HG02610 (cell line): ENCODE results near the gene CALY.

Experiments
- ATAC-seq: cut with Tn5 transposase; IDR thresholded peaks from one replicate; pipeline ENCODE4 v1.9.1; 2021; ENCODE audit warnings: mild to moderate bottlenecking, moderate library complexity; ENCODE audit not compliant: unreplicated experiment

The CALY gene

DNA sequence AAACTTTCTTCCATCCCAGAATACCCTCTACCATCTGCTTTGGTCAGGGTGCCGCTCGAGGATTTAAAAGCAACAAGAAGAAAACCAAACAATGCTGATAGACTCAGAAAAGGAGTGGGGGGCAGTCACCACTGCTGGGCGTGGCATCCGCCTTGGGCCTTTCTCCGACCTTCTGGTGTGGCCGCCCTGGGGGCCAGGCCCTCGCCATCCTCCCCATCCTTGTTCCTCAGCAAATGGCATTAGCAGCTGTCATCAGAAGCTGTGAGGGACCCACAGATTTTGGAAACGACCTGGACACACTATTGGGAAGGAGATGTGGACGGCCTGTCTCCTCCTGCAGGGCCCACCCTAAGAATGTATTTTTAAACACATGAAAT is 23.9 kb downstream of the CALY start:
- no peak for ATAC-seq

DNA sequence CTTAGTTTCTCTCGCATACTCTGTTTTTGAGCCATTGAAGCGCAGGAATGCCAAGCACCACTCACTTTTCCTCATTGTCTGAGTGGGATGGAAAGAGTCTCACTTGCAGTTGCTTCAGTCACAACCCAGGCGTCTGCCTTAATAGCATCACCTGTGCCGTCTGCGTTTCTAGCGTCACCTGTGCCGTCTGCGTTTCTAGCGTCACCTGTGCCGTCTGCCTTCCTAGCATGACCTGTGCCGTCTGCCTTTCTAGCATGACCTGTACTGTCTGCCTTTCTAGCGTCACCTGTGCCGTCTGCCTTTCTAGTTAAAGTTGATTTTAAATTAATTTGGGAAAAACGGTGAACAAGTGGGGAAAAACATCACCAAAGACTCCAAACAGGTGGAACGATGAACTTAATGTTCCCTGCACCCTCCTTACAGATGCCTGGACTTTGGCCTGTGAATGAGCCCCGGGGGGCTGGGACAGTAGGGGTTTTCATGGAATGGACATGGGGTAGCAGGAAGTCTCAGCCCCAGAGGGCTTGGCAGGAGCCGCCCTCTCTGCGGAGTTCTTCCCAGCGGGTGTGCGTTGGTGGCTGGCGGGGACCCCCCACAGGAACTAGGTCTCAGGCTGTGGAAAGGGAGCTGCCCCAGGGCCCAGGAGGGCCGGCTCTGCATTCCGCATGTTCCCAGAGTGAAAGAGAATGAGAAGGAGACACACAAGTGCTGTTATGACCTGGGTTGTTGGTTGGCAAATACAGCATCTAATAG is 24.5 kb downstream of the CALY start:
- no peak for ATAC-seq

- no peak for ATAC-seq
Observed at GRCh38 chr10:133311570-133311969, 25.1 kb downstream of the CALY start.

DNA sequence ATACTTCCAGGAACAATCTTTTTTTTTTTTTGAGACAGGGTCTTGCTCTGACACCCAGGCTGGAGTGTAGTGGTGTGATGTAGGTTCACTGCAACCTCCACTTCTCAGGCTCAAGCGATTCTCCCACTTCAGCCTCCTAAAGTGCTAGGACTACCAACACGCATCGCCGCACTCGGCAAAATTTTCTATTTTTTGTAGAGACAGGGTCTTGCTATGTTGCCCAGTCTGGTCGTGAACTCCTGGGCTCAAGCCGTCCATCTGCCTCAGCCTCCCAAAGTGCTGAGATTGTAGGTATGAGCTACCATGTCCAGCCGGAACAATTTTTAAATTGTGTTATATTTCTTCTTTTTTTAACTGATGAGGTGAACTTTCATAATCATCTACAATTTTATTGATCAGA is 25.9 kb downstream of the CALY start:
- ATAC-seq: no peak

GRCh38 chr10:133310399-133310755 is 26.3 kb downstream of the CALY start:
- ATAC-seq: no peak

GRCh38 chr10:133309720-133310398 is 26.8 kb downstream of the CALY start:
- no peak for ATAC-seq

DNA sequence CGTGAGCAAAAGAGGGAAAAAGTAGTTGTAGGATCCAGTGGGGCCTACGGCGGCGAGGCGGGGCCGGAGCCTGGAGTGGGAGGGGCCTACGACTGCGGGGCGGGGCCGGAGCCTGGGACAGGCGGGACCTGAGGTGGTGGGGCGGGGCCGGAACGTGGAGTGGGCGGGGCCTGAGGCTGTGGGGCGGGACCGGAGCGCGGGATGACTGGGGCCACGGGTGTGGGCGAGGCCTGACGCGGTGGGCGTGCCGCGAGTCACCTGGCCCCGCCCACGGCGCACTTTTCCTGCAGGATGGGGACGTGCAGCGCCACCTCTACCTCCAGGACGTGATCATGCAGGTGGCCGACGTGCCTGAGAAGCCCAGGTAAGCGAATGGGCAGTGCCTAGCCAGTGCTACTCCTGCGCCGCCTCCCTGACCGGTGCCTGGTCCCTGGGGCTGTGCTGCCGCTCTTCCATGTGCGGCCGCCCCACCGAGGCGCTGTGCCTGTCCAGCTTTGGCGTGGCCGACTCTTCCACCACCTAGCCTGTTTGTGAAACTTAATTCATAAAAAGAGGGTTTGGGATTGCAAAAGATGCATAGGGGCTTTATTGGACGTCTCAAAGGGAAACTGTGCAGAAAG is 27.5 kb downstream of the CALY start:
- ATAC-seq: peak; percentile 66

DNA sequence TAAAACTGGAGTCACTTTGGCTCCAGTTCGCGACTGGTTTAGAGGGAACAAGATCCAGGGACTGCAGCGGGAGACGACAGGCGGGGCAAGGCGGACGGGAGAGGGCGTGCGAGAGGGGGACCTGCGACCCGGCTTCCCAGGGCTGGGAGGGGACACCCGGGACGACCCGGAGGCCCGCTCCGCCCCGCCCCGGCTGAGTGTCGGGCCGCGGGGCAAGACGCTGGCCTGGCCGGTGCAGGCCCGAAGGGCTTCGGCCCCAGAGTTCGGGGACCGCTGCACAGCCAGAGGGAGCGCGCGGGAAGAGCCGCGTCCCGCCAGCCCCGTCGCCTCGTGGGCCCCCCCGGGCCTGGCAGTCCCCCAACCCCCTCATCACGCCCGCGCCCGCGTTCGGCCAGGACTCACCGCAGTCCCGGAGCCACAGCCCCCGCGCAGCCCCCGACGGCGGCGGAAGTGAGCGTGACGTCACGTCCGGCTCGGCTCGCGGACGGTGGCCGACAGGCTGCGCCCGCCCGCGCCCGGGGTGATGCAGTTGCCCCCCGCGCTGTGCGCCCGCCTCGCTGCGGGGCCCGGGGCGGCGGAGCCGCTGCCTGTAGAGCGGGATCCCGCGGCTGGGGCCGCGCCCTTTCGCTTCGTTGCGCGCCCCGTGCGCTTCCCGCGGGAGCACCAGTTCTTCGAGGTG is 28.1 kb downstream of the CALY start, which contains the start of the genes TUBGCP2 and ZNF511:
Gene TUBGCP2, minus strand, starts transcription at position 452 of the 679 bp plus-strand sequence. CDS start 5,931 bp downstream, outside the sequence.
Gene ZNF511, plus strand, starts transcription at position 494 of the 679 bp plus-strand sequence. Its CDS starts 30 bp downstream, at position 524.
- peak; percentile 63 for ATAC-seq

GRCh38 chr10:133307776-133308420 is 28.8 kb downstream of the CALY start:
- peak; percentile 25 for ATAC-seq

GRCh38 chr10:133306941-133307379 is 29.7 kb downstream of the CALY start:
- ATAC-seq: no peak

DNA sequence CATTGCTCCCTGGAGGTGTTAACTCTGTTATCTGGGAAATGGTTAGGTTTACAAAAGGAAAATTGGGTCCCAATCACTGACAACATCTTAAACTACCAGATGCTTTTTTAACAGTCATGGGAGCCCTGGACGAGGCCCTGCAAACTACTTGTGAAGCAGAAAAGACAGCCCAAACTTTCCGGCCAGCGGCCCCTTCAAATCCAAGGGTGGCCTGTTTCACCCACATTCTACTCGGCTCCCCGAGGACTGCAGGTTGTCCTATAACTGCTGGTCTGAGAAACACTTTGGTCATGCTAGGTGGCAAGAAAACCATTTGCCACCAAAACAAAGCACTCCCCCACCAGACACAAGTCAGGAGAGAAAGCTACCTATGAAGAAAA is 30.6 kb downstream of the CALY start:
- no peak for ATAC-seq

- ATAC-seq: no peak
Observed at GRCh38 chr10:133303206-133303605, 33.5 kb downstream of the CALY start.

- no peak for ATAC-seq
Observed at GRCh38 chr10:133302230-133302629, 34.5 kb downstream of the CALY start.

- no peak for ATAC-seq
Observed at GRCh38 chr10:133299738-133300137, 37.0 kb downstream of the CALY start.

- ATAC-seq: no peak
Observed at GRCh38 chr10:133299224-133299623, 37.5 kb downstream of the CALY start.

- ATAC-seq: no peak
Observed at GRCh38 chr10:133298466-133298865, 38.2 kb downstream of the CALY start.

DNA sequence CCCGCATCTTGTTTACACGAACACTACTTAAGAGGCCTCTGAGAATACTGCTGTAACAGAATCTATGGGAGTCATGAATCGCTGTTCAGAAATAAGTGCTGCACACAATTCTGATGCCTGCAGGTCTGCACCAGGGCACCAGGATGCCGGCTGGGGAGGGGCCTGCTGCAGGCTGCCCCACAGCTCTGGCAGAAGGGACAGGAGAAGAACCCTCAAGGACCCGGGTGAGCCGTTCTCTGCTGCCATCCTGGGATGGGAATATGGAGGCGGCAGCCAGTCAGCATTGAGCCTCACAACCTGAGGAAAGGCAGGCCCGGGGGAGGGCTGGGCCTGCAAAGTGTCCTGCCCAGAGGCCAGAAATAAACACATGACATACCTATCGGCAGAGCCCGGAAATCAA is 39.2 kb downstream of the CALY start:
- no peak for ATAC-seq

- no peak for ATAC-seq
Observed at GRCh38 chr10:133295426-133296320, 41.0 kb downstream of the CALY start.

DNA sequence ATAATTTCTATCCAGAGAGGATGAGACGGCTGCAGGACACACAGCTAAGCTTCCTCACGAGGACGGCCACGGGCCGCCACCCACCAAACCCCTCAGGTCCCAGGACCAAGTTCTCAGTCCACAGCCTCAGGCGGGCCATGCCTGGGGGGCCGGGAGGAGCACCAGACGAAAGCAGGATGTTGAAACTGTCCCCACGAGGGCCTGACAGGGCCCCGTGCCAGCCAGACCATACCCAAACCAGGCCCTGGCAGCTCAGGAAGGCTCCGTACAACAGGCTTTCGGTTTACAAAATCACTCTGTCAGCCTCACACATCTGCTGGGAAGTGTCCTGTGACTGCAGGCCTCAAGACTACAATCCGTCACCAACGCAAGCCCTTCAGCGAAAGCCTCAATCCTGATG is 42.5 kb downstream of the CALY start:
- no peak for ATAC-seq

DNA sequence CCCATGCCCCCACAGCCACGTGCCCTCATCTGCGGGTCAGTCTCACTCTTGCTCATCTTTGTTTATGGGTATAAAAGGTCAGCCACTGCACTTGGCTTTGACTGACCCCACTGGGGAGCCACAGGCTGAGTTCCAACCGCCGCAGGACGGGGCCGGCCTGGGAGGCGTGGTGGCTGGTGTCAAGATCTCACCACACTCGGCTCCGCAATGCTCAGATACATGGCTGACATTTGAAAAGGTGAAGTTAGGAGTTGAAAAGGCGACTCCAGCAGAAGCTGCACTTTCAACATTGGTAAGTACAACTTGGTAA is 42.9 kb downstream of the CALY start:
- ATAC-seq: no peak
